IMR-90 (cell line): ENCODE data around the gene PMPCA.

Source experiments
- BHLHE40 ChIP-seq: fragments of 150-350 bp; IDR thresholded peaks from 2 replicates; pipeline ENCODE4 v1.6.1; 2016; ENCODE audit warnings: mild to moderate bottlenecking, low read depth, low read length
- CEBPB ChIP-seq: IDR thresholded peaks from 2 replicates; pipeline ENCODE4 v1.6.1; 2012; ENCODE audit warnings: low read depth, low read length, improper control_type of control experiment
- FOS ChIP-seq: fragments of 150-350 bp; IDR thresholded peaks from 2 replicates; pipeline ENCODE4 v1.6.1; 2016; ENCODE audit warnings: low read depth, low read length
- MAFK ChIP-seq: IDR thresholded peaks from 2 replicates; pipeline ENCODE4 v1.6.1; 2012; ENCODE audit warnings: low read depth, low read length, improper control_type of control experiment
- MAZ ChIP-seq: IDR thresholded peaks from 2 replicates; pipeline ENCODE4 v1.6.1; 2012; ENCODE audit warnings: low read depth, mild to moderate bottlenecking, low read length, improper control_type of control experiment, moderate library complexity, borderline replicate concordance
- MXI1 ChIP-seq: IDR thresholded peaks from 2 replicates; pipeline ENCODE4 v1.6.1; 2012; ENCODE audit warnings: low read depth, mild to moderate bottlenecking, low read length, moderate library complexity, borderline replicate concordance
- NFE2L2 ChIP-seq: fragments of 150-350 bp; IDR thresholded peaks from 2 replicates; pipeline ENCODE4 v1.6.1; 2016; ENCODE audit warnings: low read depth, mild to moderate bottlenecking, low read length
- POLR2A ChIP-seq: IDR thresholded peaks from 2 replicates; pipeline ENCODE4 v1.6.1; 2012; ENCODE audit warnings: mild to moderate bottlenecking, low read depth, low read length
- RAD21 ChIP-seq: IDR thresholded peaks from 2 replicates; pipeline ENCODE4 v1.6.1; 2012; ENCODE audit warnings: low read length, improper control_type of control experiment
- RCOR1 ChIP-seq: IDR thresholded peaks from 2 replicates; pipeline ENCODE4 v1.6.1; 2012; ENCODE audit warnings: mild to moderate bottlenecking, low read length, improper control_type of control experiment; ENCODE audit not compliant: insufficient replicate concordance
- RFX5 ChIP-seq: IDR thresholded peaks from 2 replicates; pipeline ENCODE4 v1.8.0; 2012; ENCODE audit warnings: low read depth, mild to moderate bottlenecking, low read length, moderate library complexity
- SMC3 ChIP-seq: fragments of 150-350 bp; IDR thresholded peaks from 2 replicates; pipeline ENCODE4 v1.6.1; 2016; ENCODE audit warnings: low read depth, mild to moderate bottlenecking, antibody characterized with exemption, low read length, moderate library complexity
- TF ChIP-seq, protein P1 (sequence below): conservative IDR thresholded peaks from 2 replicates; pipeline ENCODE4 v1.5.1; 2012; ENCODE audit warnings: mild to moderate bottlenecking, low read depth, low read length, improper control_type of control experiment
- TF ChIP-seq, protein P2 (sequence below): fragments of 150-350 bp; IDR thresholded peaks from 2 replicates; pipeline ENCODE4 v1.6.1; 2017; ENCODE audit warnings: mild to moderate bottlenecking, antibody characterized with exemption, low read length, low read depth

- TF ChIP-seq, protein P1, sequence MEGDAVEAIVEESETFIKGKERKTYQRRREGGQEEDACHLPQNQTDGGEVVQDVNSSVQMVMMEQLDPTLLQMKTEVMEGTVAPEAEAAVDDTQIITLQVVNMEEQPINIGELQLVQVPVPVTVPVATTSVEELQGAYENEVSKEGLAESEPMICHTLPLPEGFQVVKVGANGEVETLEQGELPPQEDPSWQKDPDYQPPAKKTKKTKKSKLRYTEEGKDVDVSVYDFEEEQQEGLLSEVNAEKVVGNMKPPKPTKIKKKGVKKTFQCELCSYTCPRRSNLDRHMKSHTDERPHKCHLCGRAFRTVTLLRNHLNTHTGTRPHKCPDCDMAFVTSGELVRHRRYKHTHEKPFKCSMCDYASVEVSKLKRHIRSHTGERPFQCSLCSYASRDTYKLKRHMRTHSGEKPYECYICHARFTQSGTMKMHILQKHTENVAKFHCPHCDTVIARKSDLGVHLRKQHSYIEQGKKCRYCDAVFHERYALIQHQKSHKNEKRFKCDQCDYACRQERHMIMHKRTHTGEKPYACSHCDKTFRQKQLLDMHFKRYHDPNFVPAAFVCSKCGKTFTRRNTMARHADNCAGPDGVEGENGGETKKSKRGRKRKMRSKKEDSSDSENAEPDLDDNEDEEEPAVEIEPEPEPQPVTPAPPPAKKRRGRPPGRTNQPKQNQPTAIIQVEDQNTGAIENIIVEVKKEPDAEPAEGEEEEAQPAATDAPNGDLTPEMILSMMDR, result no peak
- TF ChIP-seq POLR2A (no peak), BHLHE40 (no peak), CEBPB (no peak), NFE2L2 (no peak), RAD21 (no peak), SMC3 (no peak), MAFK (no peak), MAZ (no peak), FOS (no peak), RFX5 (no peak), MXI1 (no peak), RCOR1 (no peak)
- TF ChIP-seq, protein P2, sequence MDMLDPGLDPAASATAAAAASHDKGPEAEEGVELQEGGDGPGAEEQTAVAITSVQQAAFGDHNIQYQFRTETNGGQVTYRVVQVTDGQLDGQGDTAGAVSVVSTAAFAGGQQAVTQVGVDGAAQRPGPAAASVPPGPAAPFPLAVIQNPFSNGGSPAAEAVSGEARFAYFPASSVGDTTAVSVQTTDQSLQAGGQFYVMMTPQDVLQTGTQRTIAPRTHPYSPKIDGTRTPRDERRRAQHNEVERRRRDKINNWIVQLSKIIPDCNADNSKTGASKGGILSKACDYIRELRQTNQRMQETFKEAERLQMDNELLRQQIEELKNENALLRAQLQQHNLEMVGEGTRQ, result no peak
Observed at GRCh38 chr9:136418182-136419091, 8.0 kb downstream of the PMPCA start.
